H9 (cell line): ENCODE measurements around the gene TMEM213. TPM values are rescaled to one million over a fixed set of nuclear protein-coding genes. Genes with fewer than 3 reads are reported as not detected.

Experiments
- DNase-seq: peaks from one replicate; pipeline ENCODE4 v3.0.0-alpha.2; 2017
- H2AFZ ChIP-seq: one replicate; pipeline ENCODE4 v1.6.1; 2013; ENCODE audit warnings: mild to moderate bottlenecking, low read length, control low read depth, moderate library complexity
- H2AK5ac ChIP-seq: 2 replicates; pipeline ENCODE4 v1.6.1; 2013; ENCODE audit warnings: low read length, control low read depth, mixed read lengths; ENCODE audit not compliant: insufficient read length
- H2BK120ac ChIP-seq: one replicate; pipeline ENCODE4 v1.6.1; 2013; ENCODE audit warnings: low read depth, mild to moderate bottlenecking, low read length, control low read depth, inconsistent platforms; ENCODE audit not compliant: poor library complexity, severe bottlenecking
- H2BK12ac ChIP-seq: 2 replicates; pipeline ENCODE4 v1.6.1; 2013; ENCODE audit warnings: low read length, control low read depth, mixed read lengths, low read depth; ENCODE audit not compliant: insufficient read length
- H2BK15ac ChIP-seq: 2 replicates; pipeline ENCODE4 v1.6.1; 2013; ENCODE audit warnings: low read depth, low read length, control low read depth
- H2BK20ac ChIP-seq: one replicate; pipeline ENCODE4 v1.6.1; 2013; ENCODE audit warnings: low read depth, mild to moderate bottlenecking, low read length, control low read depth, inconsistent platforms; ENCODE audit not compliant: poor library complexity, severe bottlenecking
- H2BK5ac ChIP-seq: 2 replicates; pipeline ENCODE4 v1.6.1; 2013; ENCODE audit warnings: low read length, control low read depth, mixed read lengths; ENCODE audit not compliant: insufficient read length
- H3K14ac ChIP-seq: 2 replicates; pipeline ENCODE4 v1.6.1; 2013; ENCODE audit warnings: low read length, control low read depth; ENCODE audit not compliant: insufficient read depth
- H3K18ac ChIP-seq: 2 replicates; pipeline ENCODE4 v1.6.1; 2013; ENCODE audit warnings: low read depth, mild to moderate bottlenecking, mixed read lengths, low read length, control low read depth; ENCODE audit not compliant: insufficient read length
- H3K23ac ChIP-seq: 2 replicates; pipeline ENCODE4 v1.6.1; 2013; ENCODE audit warnings: low read length, control low read depth, mixed read lengths, low read depth; ENCODE audit not compliant: insufficient read length
- H3K23me2 ChIP-seq: 2 replicates; pipeline ENCODE4 v1.6.1; 2013; ENCODE audit warnings: low read depth, mild to moderate bottlenecking, mixed read lengths, low read length, control low read depth; ENCODE audit not compliant: insufficient read length, poor library complexity, severe bottlenecking
- H3K27ac ChIP-seq: 2 replicates; pipeline ENCODE4 v1.5.1; 2013; ENCODE audit warnings: low read length, control low read depth, mixed read lengths, low read depth; ENCODE audit not compliant: insufficient read length
- H3K27me3 ChIP-seq: 2 replicates; pipeline ENCODE4 v1.6.1; 2013; ENCODE audit warnings: low read length, control low read depth, inconsistent platforms; ENCODE audit not compliant: insufficient read depth
- H3K4ac ChIP-seq: 2 replicates; pipeline ENCODE4 v1.6.1; 2013; ENCODE audit warnings: low read depth, mild to moderate bottlenecking, control low read depth, inconsistent platforms, low read length, moderate library complexity
- H3K4me1 ChIP-seq: 2 replicates; pipeline ENCODE4 v1.6.1; 2013; ENCODE audit warnings: low read length, control low read depth, inconsistent platforms; ENCODE audit not compliant: insufficient read depth
- H3K4me2 ChIP-seq: 2 replicates; pipeline ENCODE4 v1.6.1; 2013; ENCODE audit warnings: low read length, control low read depth, mixed read lengths; ENCODE audit not compliant: insufficient read length, insufficient read depth
- H3K56ac ChIP-seq: 2 replicates; pipeline ENCODE4 v1.6.1; 2013; ENCODE audit warnings: low read depth, mild to moderate bottlenecking, mixed read lengths, low read length, control low read depth; ENCODE audit not compliant: insufficient read length
- H3K79me1 ChIP-seq: 2 replicates; pipeline ENCODE4 v1.6.1; 2013; ENCODE audit warnings: low read depth, mild to moderate bottlenecking, moderate library complexity, low read length, control low read depth, inconsistent platforms; ENCODE audit not compliant: insufficient read depth, poor library complexity, severe bottlenecking
- H3K79me2 ChIP-seq: 2 replicates; pipeline ENCODE4 v1.6.1; 2013; ENCODE audit warnings: low read length, control low read depth, inconsistent platforms; ENCODE audit not compliant: insufficient read depth
- H3K9ac ChIP-seq: 2 replicates; pipeline ENCODE4 v1.6.1; 2013; ENCODE audit warnings: low read length, control low read depth, mixed read lengths; ENCODE audit not compliant: insufficient read length; ENCODE audit errors: extremely low read depth
- H3K9me3 ChIP-seq: one replicate; pipeline ENCODE4 v1.6.1; 2013; ENCODE audit warnings: low read depth, low read length, inconsistent platforms; ENCODE audit not compliant: control insufficient read depth
- H3T11ph ChIP-seq: one replicate; pipeline ENCODE4 v1.6.1; 2013; ENCODE audit warnings: mild to moderate bottlenecking, low read length, control low read depth, inconsistent platforms
- H4K20me1 ChIP-seq: one replicate; pipeline ENCODE4 v1.6.1; 2013; ENCODE audit not compliant: control insufficient read depth, insufficient read length, insufficient read depth
- H4K5ac ChIP-seq: 2 replicates; pipeline ENCODE4 v1.6.1; 2013; ENCODE audit warnings: low read depth, mild to moderate bottlenecking, mixed read lengths, low read length, control low read depth; ENCODE audit not compliant: insufficient read length
- H4K8ac ChIP-seq: replicated peaks from 2 replicates; pipeline ENCODE4 v1.6.1; 2013; ENCODE audit warnings: low read length, control low read depth, mixed read lengths, low read depth; ENCODE audit not compliant: insufficient read length
- H4K91ac ChIP-seq: 2 replicates; pipeline ENCODE4 v1.6.1; 2013; ENCODE audit warnings: low read depth, mild to moderate bottlenecking, moderate library complexity, mixed read lengths, low read length, control low read depth; ENCODE audit not compliant: insufficient read length
- H3K27ac Mint-ChIP-seq, 3 experiments: 2 replicates in 2 of 3; 3 replicates in 1 of 3; pipeline ENCODE4 v1.8.0; 2020 to 2021; ENCODE audit warnings: mixed read lengths in 3 of 3, mild to moderate bottlenecking in 1 of 3, moderate library complexity in 1 of 3
- H3K27me3 Mint-ChIP-seq: 2 replicates; pipeline ENCODE4 v1.8.0; 2021; ENCODE audit warnings: low read depth, mild to moderate bottlenecking, moderate library complexity, mixed read lengths
- H3K36me3 Mint-ChIP-seq, 3 experiments: 2 replicates in 2 of 3; 3 replicates in 1 of 3; pipeline ENCODE4 v1.8.0; 2020 to 2021; ENCODE audit warnings: low read depth in 3 of 3, mixed read lengths in 3 of 3; ENCODE audit not compliant: insufficient read depth in 1 of 3
- H3K4me1 Mint-ChIP-seq, 2 experiments: 2 replicates each; pipeline ENCODE4 v1.8.0; 2020; ENCODE audit warnings: mixed read lengths in 2 of 2
- H3K4me3 Mint-ChIP-seq, 2 experiments: 2 replicates in 1 of 2; 3 replicates in 1 of 2; pipeline ENCODE4 v1.8.0; 2020 to 2021; ENCODE audit warnings: mild to moderate bottlenecking in 2 of 2, mixed read lengths in 2 of 2, moderate library complexity in 1 of 2
- H3K9me3 Mint-ChIP-seq, 2 experiments: 2 replicates in 1 of 2; 3 replicates in 1 of 2; pipeline ENCODE4 v1.8.0; 2020; ENCODE audit warnings: mild to moderate bottlenecking in 2 of 2, mixed read lengths in 2 of 2, moderate library complexity in 1 of 2
- WGBS: extraction: QIAGEN DNeasy Blood & Tissue Kit; methylation state at CpG from one replicate; pipeline ENCODE4 v1.1.7; 2013; ENCODE audit warnings: missing lambda C conversion rate, low lambda C conversion rate, mixed read lengths; ENCODE audit not compliant: insufficient read length; ENCODE audit errors: extremely low coverage; 5-methylcytosine and 5-hydroxymethylcytosine counted together
- total RNA-seq: library from RNA; stranded (reverse); gene quantifications from 2 replicates; pipeline ENCODE4 v1.2.1, GENCODE V29; 2021
- TF ChIP-seq, protein P1 (sequence below): fragments of 200-600 bp; sonication (generic); conservative IDR thresholded peaks from 3 replicates; pipeline ENCODE4 v1.8.0; 2021; ENCODE audit warnings: antibody characterized with exemption, mild to moderate bottlenecking

The TMEM213 gene
- total RNA-seq, 1 experiment from 2014 or later: 0.22 TPM

DNA sequence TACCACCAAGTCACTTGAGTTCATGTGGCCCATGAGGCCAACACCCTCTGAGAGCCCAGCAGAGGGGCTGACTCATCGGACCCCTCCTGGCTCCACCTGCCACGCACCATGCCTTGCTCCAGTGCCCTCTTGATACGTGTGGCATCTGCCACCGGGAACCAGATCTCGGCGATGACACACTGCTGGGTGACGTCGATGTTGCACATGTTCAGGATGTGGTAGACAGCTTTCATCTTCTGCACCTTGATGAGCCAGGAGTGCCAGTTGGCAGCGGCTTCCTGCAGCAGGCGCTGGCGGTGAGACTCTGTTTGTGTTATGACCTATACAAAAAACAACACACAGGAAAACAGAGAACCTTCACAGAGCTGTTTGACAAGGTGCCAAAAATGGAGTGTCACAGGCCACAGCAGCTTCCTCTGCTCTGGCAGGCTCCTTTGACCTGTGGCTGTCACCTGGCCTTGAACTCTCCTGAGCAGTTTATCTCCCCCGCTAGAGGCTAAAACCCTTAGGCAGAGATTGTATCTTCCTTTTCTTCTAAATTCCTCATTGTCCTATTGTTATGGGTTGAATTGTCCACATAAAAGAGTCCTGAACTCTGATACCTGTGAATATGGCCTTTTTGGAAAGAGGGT is 45.2 kb upstream of the TMEM213 start:
- no CpG with 5 or more reads among the region's 12 CpGs for WGBS
- Histone ChIP-seq H4K8ac (no peak overlapping the region), H2BK20ac (no peak overlapping the region), H3K18ac (no peak overlapping the region), H3K79me1 (no peaks in the 10 kb centered on the region), H4K5ac (no peak overlapping the region), H3K27ac (no peak overlapping the region), H3K79me2 (no peaks in the 10 kb centered on the region), H3K14ac (no peak overlapping the region; the same call in 1 of the 2 replicates), H3K4me1 (no peaks in the 10 kb centered on the region), H3K4me2 (no peak overlapping the region), H2BK120ac (no peak overlapping the region), H4K91ac (no peak overlapping the region), H4K20me1 (no peaks in the 10 kb centered on the region), H3K27me3 (no peaks in the 10 kb centered on the region), H3T11ph (no peak overlapping the region), H3K9me3 (no peaks in the 10 kb centered on the region), H2BK15ac (no peak overlapping the region), H2BK5ac (no peak overlapping the region), H2AFZ (no peak overlapping the region), H3K23ac (no peak overlapping the region), H2AK5ac (no peak overlapping the region), H3K4ac (no peak overlapping the region), H3K9ac (no peak overlapping the region), H3K56ac (no peak overlapping the region), H2BK12ac (no peak overlapping the region), H3K23me2 (no peaks in the 10 kb centered on the region)
- TF ChIP-seq, protein P1, sequence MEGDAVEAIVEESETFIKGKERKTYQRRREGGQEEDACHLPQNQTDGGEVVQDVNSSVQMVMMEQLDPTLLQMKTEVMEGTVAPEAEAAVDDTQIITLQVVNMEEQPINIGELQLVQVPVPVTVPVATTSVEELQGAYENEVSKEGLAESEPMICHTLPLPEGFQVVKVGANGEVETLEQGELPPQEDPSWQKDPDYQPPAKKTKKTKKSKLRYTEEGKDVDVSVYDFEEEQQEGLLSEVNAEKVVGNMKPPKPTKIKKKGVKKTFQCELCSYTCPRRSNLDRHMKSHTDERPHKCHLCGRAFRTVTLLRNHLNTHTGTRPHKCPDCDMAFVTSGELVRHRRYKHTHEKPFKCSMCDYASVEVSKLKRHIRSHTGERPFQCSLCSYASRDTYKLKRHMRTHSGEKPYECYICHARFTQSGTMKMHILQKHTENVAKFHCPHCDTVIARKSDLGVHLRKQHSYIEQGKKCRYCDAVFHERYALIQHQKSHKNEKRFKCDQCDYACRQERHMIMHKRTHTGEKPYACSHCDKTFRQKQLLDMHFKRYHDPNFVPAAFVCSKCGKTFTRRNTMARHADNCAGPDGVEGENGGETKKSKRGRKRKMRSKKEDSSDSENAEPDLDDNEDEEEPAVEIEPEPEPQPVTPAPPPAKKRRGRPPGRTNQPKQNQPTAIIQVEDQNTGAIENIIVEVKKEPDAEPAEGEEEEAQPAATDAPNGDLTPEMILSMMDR: no peak
- no peak for DNase-seq
- peaks cover 38 to 39% of the 10 kb centered on the region in 2 experiments for H3K4me1 Mint-ChIP-seq
- no peak overlapping the region for H3K4me3 Mint-ChIP-seq
- H3K27ac Mint-ChIP-seq: no peak overlapping the region
- H3K9me3 Mint-ChIP-seq: no peaks in the 10 kb centered on the region
- H3K36me3 Mint-ChIP-seq: no peaks in the 10 kb centered on the region
- no peaks in the 10 kb centered on the region; the same call in 1 of the 2 replicates for H3K27me3 Mint-ChIP-seq
